ENCODE measurements around the gene PCGF5. TPM values are rescaled to one million over a fixed set of nuclear protein-coding genes. Genes with fewer than 3 reads are reported as not detected.

PCGF5 gene
- total RNA-seq, 1 donor from 2014 or later, result 39.8 TPM

GRCh38 chr10:91206427-91206826 is 14.0 kb upstream of the PCGF5 start:
- Histone ChIP-seq H3K4me1 (peaks cover 0 to 22% of the 10 kb centered on the region in 2 donors), H3K9me3 (no peaks in the 10 kb centered on the region), H3K36me3 (no peaks in the 10 kb centered on the region), H3K4me3 (no peak overlapping the region), H3K27ac (no peak overlapping the region), H3K27me3 (no peaks in the 10 kb centered on the region)
- TF ChIP-seq CTCF (IDR thresholded peaks at IDR 0.05), result no peak
- no peak for DNase-seq (ENCODE audit: low spot score in 2 of 2)
- intact Hi-C loops (cut with DNase I), result no loop called here

- no peak for TF ChIP-seq CTCF (IDR thresholded peaks at IDR 0.05)
- H3K27ac ChIP-seq, result no peak overlapping the region
- intact Hi-C loops (cut with DNase I), result no loop called here
- no peaks in the 10 kb centered on the region for H3K27me3 ChIP-seq
- H3K4me1 ChIP-seq, result peaks cover 0 to 21% of the 10 kb centered on the region in 2 donors
- no peaks in the 10 kb centered on the region for H3K9me3 ChIP-seq
- no peaks in the 10 kb centered on the region for H3K36me3 ChIP-seq
- no peak for DNase-seq (ENCODE audit: low spot score in 2 of 2)
- H3K4me3 ChIP-seq, result no peak overlapping the region
These were observed 13.5 kb upstream of the PCGF5 start for GRCh38 chr10:91206837-91207474.

GRCh38 chr10:91208642-91209041 is 11.8 kb upstream of the PCGF5 start:
- Histone ChIP-seq H3K27me3 (no peaks in the 10 kb centered on the region), H3K4me3 (no peak overlapping the region), H3K27ac (no peak overlapping the region), H3K9me3 (no peaks in the 10 kb centered on the region), H3K36me3 (no peaks in the 10 kb centered on the region), H3K4me1 (peaks cover 0 to 21% of the 10 kb centered on the region in 2 donors)
- intact Hi-C loops (cut with DNase I), result no loop called here
- TF ChIP-seq CTCF (IDR thresholded peaks at IDR 0.05), result peak in 1 of 3 experiments; percentile 9
- no peak for DNase-seq (ENCODE audit: low spot score in 2 of 2)

- Histone ChIP-seq H3K27ac (no peak overlapping the region), H3K4me1 (peaks cover 0 to 21% of the 10 kb centered on the region in 2 donors), H3K9me3 (no peaks in the 10 kb centered on the region), H3K27me3 (no peaks in the 10 kb centered on the region), H3K36me3 (no peaks in the 10 kb centered on the region), H3K4me3 (no peak overlapping the region)
- no peak for TF ChIP-seq CTCF (IDR thresholded peaks at IDR 0.05)
- intact Hi-C loops (cut with DNase I), result no loop called here
- no peak for DNase-seq (ENCODE audit: low spot score in 2 of 2)
These were observed 10.4 kb upstream of the PCGF5 start for GRCh38 chr10:91210014-91210413.

GRCh38 chr10:91210435-91210834 is 10.0 kb upstream of the PCGF5 start:
- Histone ChIP-seq H3K27ac (no peak overlapping the region), H3K9me3 (no peaks in the 10 kb centered on the region), H3K4me1 (peaks cover 0 to 21% of the 10 kb centered on the region in 2 donors), H3K4me3 (no peak overlapping the region), H3K36me3 (no peaks in the 10 kb centered on the region), H3K27me3 (no peaks in the 10 kb centered on the region)
- TF ChIP-seq CTCF (IDR thresholded peaks at IDR 0.05), result no peak
- no peak for DNase-seq (ENCODE audit: low spot score in 2 of 2)
- intact Hi-C loops (cut with DNase I), result no loop called here

- no peak overlapping the region for H3K27ac ChIP-seq
- no peak for DNase-seq (ENCODE audit: low spot score in 2 of 2)
- H3K27me3 ChIP-seq, result no peaks in the 10 kb centered on the region
- TF ChIP-seq CTCF (IDR thresholded peaks at IDR 0.05), result no peak
- H3K4me3 ChIP-seq, result no peak overlapping the region
- no peaks in the 10 kb centered on the region for H3K36me3 ChIP-seq
- intact Hi-C loops (cut with DNase I), result no loop called here
- no peaks in the 10 kb centered on the region for H3K9me3 ChIP-seq
- peaks cover 0 to 21% of the 10 kb centered on the region in 2 donors for H3K4me1 ChIP-seq
These were observed 8.8 kb upstream of the PCGF5 start for GRCh38 chr10:91211675-91212074.
